NCI-H69 (cell line): ENCODE data around the gene CYP26C1.
"Not testable (repeated sequence)": the region's sequence is repeated elsewhere in the genome, so short reads cannot be mapped to it uniquely, and the experiment has no call there.

ENCODE experiments used
- DNase-seq: peaks from one replicate; lab custom pipeline; 2025; lab: John Stamatoyannopoulos, UW

CYP26C1 gene

DNA sequence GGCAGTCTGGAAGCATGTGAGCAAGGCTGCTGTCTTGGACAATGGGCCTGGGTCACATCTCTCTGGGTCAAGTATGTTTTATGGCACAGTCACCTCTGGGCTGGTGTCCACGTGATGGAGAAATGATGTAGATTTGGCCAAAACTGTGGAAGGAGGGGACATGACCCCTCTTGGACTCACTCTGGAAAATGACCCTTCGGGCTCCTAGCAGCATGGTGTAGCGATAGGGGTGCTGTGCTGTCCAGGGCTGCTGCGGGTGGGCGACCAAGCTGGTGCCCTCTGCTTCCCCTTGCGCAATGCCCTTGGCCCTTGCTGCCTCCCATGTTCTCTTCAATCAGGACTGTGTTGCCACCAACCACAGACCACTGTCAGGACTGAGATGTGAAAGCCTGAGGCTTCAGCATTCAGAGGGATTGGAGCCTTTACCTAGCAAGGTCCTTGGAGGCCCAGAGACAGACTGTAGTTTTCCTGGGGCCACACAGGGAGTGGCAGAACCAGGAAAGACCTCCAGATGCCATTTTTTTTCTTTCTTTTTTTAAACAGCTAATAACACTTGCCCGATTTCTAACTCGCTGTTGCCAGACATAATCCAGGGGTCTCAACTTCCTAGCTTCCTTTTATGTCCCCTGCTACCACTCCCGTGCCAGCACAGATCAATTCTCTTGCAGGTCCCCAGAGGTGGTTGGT, 19.2 kb downstream of the CYP26C1 start:
- DNase-seq = no peak

DNA sequence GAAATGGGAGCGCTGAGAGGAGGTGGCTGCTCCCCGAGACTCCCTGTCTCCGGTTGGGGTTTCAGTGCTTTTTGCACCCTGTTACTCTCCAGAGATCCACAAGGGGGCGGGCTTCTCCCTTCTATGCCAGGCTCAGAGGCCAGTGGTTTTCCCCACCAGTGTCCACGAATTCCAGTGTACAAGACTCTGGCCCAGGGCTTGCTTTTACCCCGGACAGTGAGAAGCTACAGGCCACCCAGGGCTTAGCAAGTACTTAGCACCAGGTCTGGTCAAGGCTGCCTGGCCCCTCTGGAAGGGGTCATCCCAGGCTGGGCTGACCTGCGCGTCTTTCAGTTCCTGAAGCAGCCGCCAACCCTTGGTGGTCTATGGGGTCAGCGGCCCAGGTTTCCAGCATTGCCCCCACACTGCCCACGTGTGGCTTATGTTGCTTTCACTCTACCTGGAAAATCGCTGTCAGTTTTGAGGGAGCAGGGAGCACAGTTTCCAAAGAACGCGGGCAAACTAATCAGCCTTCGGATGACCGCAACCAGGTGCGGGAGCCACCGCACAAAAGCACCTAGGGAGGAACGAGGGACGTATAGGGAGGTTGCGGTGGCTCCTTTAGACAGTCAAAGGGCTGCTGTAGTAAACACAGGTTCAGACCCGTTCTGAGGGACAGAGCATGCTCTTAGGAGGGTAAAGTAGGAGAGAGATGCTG, 19.9 kb downstream of the CYP26C1 start:
- peak; percentile 31 for DNase-seq

DNA sequence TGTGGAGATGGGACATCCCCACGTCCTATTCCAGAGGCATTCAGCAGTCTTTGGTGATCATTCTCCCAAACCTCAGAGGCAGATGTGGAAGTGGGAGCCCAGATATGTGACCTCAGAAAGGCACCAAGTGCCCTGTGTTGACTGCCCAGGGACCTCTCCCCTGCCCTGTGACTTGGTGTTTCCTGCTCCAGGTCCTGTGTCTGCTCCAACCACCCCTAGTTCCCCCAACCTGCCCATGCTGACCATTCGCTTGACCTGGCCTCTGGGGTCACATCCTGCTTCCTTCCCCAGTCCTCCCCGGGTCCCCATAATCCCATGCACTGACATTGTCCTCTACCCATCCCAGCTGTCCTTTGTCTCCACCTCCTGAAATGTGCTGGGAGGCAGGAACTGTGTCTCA, 20.7 kb downstream of the CYP26C1 start:
- DNase-seq = no peak

DNA sequence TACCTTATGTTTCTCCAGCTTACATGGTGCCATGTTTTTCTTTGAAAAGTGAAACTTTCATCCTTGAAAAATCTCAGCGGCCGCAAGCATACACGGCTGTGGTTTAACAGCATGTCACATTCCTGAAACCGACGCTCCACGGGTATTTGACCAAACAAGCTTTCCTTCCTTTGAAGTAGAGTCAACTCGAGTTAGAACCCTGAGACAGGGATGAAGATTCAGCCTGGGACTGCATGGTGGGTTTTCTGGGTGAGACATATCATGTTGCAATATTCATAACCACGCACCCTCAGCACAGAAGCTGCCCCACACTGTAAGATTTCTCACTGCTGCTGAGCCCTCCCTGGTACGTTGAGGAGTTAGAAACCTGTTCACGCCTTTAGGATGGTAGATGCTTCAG, 21.2 kb downstream of the CYP26C1 start:
- no peak for DNase-seq

DNA sequence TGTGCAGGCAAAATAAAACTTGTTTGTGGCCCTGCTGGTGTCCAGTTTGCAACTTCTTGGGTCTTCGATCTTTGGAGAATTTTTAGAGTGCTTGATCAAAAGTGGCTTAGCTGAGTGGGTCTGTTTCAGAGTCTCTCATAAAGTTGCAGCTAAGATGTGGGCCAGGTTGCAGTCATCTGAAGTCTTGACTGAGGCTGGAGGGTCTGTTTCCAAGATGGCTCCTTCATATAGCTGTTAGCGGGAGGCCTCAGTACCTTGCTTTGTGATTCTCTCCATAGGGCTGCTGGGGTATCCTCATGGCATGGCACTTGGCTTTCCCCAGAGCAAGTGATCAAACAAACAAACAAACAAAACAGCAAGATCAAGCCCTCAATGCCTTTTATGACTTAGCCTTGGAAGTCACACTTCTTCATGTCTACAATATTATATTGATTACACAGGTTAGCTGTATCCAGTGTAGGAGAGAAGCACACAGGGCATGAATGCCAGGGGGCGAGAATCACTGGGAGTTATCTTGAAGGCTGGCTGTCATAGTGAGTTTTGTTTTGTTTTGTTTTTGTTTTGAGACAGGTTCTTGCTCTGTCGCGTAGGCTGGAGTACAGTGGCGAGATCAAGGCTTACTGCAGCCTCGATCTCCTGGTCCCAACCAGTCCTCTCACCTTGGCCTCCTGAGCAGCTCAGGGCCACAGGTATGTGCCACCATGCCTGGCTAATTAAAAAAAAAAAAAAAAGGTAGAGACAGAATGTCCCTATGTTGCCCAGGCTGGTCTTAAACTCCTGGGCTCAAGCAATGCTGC, 23.3 kb downstream of the CYP26C1 start:
- DNase-seq = no peak

DNA sequence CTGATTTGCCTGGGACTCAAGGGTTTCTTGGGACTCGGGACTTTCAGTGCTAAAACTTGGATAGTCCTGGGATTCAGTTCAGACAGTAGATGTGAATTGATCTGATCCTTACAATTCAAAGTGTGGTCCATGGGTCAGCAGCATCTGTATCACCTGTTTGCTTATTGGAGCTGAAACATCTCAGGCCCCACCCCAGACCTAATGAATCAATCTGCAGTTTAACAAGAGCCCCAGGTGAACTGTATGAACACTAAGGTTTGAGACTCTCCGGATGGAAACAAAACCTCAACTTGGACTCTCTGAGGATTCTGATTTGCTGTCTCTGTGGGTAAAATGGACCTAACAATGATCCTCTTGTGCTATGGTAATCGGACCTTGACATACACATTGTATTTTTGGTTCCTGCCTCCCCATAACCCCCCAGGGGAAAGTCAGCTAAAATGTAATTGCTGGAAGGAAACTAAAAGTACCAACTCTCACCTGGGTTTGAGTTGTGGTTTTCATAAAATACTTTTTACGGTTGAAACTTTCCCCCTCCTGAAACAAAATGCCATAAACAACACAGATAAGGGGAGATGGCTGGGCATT, 24.8 kb downstream of the CYP26C1 start:
- DNase-seq = no peak

DNA sequence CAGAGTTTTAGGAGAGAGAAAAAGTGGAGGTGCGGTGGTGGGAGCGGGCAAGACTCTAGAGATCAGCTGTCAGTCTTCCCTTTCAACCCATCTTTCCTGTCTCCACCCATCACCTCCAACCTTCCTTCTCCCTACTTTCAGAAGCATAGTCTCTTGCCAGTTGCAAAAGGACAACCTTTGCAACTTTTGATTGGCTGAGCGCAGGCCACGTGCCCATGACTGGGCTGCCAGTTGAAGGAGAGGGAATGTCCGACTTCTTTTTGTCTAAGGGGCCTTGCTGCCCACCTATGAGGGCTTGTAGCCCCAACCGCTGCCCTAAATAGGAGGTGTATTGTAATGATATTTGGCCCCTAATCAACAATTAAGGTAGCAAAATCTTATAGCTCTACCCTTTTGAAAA, 25.7 kb downstream of the CYP26C1 start:
- DNase-seq = no peak

DNA sequence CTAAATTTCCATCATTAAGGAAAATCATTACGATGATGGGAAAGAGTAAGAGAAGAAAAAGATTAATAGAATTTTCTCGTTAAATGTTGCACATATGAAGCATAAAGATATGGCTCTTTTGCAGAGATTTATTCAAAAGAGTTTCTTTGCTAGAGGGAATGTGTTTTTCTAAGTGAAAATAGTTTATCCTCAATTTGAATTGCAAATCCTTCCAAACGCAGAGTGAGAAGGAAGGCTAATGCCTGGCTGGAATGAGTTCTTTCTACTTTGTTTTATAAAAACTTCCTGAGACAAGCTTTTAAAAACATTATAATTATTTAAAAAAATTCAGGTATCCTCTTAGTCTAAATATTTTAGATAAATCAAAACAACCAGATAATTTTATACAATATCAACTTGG, 27.2 kb downstream of the CYP26C1 start:
- no peak for DNase-seq

DNA sequence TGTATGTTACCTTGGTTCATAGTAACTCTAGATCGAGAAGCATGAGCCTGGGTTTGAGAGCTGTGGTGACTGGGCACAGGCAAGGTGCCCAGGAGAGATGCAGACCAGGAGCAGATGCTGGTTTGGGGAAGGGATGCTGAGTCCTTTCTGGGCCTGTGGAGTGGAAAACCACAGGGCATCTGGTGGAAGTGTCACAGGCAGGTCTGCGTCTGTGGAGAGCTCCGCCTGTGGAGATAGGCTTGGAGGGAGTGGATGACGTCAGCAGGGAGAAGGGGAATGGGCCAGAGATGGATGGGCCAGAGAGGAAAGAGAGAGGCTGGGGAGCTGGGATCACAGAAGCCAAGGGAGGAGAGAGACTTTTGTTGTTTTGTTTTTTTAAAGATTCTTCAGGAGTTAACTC, 27.9 kb downstream of the CYP26C1 start:
- no peak for DNase-seq

DNA sequence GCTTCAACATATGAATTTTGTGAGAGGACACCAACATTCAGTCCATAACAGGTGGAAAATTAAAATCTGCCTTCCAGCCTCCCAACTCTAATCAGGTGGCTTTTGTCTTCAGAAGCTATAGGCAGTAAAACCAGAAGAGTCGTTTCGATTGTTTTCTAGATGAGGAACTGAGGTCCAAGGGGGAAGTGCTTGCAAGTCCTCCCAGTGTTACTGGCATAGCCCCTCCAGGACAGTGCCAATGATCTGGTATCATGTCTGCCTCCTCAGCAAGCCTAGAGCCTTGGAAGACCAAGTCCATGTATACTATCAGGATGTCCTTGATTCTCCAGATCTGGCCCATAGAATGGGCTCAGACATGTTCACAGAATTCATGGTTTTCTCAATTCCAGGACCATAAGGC, 30.0 kb downstream of the CYP26C1 start:
- no peak for DNase-seq

DNA sequence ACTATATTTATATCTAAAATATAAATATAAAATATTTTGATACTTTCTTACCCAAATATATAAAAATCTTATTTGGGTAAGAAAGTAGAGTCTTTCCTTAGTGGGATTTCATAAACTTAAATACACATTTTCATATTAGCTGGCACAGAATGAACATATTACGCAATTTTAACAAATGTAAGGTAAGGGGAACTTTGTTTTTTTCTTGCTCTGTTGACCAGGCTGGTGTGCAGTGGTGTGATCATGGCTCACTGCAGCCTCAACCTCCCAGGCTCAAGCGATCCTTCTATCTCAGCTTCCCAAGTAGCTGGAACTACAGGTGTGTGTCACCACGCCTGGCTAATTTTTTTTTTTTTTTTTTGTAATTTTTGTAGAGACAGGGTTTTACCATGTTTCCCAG, 31.4 kb downstream of the CYP26C1 start:
- DNase-seq = no peak

DNA sequence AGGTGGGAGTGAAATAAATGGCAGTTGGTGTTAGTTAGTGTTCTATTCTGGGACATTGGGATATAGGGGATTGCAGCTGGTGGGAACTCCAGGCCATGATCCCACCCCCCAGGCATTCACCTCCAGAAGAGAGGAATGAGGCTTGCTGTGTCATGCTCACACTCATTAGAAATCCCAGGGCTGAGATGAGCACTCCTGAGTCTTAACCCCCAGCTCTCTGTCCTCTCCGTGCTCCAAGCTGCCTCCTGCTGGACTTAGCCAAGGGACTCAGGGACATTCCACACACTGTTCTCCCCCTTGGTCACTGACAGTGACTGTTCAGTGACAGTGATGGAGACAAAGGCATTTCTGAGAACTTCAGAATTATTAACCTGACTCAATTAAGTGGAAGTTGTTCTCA, 34.6 kb downstream of the CYP26C1 start:
- no peak for DNase-seq

DNA sequence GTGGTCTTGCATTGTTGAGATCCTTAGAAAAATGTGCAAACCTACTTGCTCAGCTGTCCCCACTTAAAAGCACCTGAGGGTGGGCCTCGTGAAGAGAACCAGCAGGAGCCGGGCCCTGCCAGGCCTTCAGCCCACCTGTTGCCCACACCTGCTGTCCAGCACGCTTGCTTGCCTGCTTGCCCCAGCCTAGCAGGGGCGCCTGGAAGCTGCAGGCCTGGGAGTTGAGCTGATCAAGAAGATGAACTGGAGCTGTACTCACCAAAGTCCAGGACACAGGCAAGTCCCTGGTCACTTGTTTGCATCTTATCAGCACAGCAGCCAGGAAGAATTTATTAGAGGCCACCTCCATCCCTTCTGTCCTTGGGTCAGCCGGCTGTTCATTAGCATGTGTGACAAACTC, 36.3 kb downstream of the CYP26C1 start:
- DNase-seq = no peak

DNA sequence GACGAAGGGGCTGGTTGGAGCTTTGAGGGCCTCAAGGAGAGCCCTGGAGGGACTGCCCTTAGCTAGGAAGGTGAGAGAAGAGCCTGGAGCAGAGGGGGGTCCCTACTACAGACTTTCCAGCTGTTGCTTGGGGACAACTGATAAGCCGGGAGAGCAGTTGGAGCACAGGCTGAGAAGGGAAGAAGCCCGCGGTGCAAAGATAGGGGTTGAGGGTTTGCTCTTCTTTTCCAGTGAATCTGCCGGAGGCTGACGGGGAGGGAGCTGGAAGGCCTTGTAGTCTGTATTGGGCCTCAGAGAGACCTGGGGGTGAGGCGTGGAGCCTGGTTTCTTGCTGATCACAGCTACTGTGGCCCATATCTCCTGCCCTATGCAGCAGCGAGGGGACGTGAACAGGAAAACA, 36.8 kb downstream of the CYP26C1 start:
- no peak for DNase-seq

DNA sequence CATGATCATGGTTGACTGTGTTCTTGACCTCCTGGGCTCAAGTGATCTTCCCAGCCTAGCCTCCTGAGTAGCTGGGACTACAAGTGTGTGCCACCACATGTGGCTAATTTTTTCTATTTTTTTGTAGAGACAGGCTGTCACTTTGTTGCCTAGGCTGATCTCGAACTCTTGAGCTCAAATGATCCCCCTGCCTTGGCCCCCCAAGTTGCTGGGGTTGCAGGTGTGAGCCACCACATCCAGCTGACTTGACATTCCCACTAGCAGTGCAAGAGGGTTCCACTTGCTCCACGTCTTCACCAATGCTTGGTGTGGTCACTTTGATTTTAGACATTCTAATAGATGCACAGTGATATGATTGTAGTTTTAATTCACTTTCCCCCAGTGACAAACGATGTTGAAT, 38.2 kb downstream of the CYP26C1 start:
- DNase-seq = no peak

DNA sequence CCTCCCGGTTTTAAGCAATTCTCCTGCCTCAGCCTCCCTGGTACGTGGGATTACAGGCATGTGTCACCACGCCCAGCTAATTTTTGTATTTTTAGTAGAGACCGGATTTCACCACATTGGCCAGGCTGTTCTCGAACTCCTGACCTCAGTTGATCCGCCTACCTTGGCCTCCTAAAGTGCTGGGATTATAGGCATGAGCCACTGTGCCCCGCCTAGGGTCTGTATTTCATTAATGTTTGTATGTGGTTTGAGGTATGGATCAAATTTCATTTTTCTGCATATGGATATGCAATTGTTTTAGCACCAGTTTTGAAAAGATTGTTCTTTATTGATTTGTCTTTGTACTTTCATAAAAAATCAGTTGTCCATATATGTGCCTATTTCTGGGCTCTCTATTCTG, 39.1 kb downstream of the CYP26C1 start:
- DNase-seq = no peak

DNA sequence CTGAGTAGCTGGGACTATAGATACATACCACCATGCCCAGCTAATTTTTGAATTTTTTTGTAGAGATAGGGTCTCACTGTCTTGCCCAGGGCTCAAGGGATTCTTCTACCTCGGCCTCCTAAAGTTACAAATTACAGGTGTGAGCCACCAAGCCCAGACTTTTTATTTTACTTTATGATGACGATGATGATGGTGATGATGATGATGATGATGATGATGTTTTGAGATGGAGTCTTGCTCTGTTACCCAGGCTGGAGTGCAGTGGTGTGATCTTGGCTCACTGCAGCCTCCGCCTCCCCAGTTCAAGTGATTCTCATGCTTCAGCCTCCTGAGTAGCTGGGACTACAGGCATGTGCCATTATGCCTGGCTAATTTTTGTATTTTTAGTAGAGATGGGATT, 40.5 kb downstream of the CYP26C1 start:
- DNase-seq = not testable (repeated sequence)

DNA sequence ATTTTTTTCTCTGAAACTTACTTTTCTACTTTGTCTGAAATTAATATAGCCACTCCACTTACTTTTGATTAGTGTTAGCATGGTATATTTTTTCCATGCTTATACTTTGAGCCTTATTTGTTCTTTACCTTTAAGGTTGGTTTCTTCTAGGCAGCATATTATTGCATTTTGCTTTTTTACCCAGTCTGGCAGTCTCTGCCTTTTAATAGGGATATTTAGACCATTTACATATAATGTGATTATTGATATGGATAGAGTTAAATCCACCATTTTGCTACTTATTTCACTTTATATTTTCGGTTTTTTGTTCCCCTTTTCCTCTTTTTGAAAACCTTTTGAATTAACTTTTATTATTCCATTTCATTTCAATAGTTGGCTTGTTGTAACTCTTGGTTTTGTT, 43.4 kb downstream of the CYP26C1 start:
- DNase-seq = no peak

DNA sequence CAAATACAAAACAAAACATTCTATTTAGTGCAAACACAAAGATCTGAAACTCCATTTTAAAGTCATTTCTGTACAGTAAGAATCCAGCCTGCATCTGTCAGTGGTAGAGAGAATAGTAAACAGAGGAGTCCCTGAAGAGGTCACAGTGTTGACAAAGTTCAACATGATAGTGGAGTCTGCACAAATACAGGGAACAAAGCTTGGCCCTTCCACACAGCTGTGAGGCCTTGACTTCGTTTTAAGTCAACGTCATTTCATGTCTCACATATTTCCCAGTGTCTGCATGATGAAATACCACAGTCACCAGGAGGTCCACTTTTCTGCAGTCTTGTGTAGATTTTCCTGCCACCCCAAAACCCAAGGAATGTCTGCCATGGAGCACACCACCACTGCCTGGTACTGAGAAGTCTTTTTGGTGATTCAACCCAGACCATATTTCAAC, 46.1 kb downstream of the CYP26C1 start:
- no peak for DNase-seq

DNA sequence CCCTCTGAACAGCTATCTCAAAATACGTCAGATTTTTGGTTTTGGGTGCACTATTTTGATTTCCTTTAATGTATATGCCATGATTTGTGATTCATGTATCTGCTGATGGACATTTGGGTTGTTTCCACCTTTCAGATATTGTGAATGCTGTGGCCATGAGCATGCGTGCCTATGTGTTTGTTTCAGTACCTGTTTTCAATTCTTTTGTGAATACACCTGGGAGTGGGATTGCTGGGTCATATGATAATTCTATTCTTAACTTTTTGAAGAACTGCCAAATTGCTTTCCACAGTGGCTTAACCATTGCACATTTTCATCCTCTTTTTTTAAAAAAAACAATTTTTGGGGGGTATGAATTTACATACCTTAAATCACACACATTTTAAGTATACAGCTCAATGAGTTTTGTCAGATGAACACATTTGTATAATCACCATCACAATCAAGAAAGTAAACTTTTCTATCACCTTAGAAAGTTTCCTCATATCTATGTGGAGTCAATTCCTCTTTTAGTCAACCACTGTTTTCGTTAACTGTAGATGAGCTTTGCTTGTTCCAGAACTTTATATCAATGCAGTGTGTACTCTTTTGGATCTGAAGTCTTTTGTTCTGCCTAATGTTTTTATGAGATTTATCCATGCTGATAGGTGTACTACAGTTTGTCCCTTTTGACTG, 50.0 kb downstream of the CYP26C1 start:
- no peak for DNase-seq

DNA sequence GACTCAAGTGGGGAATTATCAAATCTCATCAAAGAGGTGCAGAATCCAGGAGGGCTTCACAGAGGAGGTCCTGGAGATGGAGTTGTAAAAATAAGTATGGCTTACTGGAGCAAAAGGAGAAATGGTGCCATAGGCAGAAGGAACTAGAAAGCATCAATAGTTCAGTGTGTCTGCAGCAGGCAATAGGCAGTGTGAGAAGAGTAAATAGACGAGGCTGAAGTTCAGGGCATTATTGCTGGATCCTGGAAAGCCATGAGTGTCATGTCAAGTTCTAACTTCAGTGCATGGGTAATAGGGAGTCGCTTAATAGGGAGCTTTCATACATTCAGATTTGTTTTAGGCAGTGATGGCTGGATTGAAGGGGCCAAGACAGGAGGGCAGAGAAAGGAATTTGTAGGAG, 52.4 kb downstream of the CYP26C1 start:
- no peak for DNase-seq
